DND-41 (cell line): ENCODE measurements around the gene LAMB3.

Experiments
- ATAC-seq: fragments of 200-7000 bp; cut with Tn5 transposase; 3 replicates; pipeline ENCODE4 v1.9.1; 2021; ENCODE audit warnings: low read depth; ENCODE audit not compliant: insufficient read depth
- DNase-seq: peaks from one replicate; pipeline ENCODE4 v3.0.0-alpha.2; 2020
- H2AFZ ChIP-seq: 2 replicates; pipeline ENCODE4 v1.6.0; 2012; ENCODE audit warnings: low read depth, low read length
- H3K27ac ChIP-seq: 2 replicates; pipeline ENCODE4 v1.5.1; 2012; ENCODE audit warnings: low read length, inconsistent platforms
- H3K27me3 ChIP-seq: fragments of 200-600 bp; sonication (generic); 2 replicates; pipeline ENCODE4 v1.6.0; 2012; ENCODE audit warnings: low read length, mild to moderate bottlenecking, inconsistent platforms; ENCODE audit not compliant: insufficient read depth, poor library complexity
- H3K36me3 ChIP-seq: 2 replicates; pipeline ENCODE4 v1.5.1; 2012; ENCODE audit warnings: low read length, inconsistent platforms; ENCODE audit not compliant: insufficient read depth
- H3K4me1 ChIP-seq: 2 replicates; pipeline ENCODE4 v1.5.1; 2012; ENCODE audit warnings: mild to moderate bottlenecking, low read length; ENCODE audit not compliant: insufficient read depth
- H3K4me2 ChIP-seq: 2 replicates; pipeline ENCODE4 v1.6.0; 2012; ENCODE audit warnings: mild to moderate bottlenecking, moderate library complexity, low read length, inconsistent platforms; ENCODE audit not compliant: insufficient read depth
- H3K4me3 ChIP-seq, 2 experiments: fragments of 200-600 bp in 1 of 2; shearing (Covaris generic) in 1 of 2; 2 replicates each; pipeline ENCODE4 v1.5.1; 2012 to 2016; ENCODE audit warnings: inconsistent platforms in 2 of 2, low read length in 2 of 2, mild to moderate bottlenecking in 2 of 2, low read depth in 1 of 2, moderate library complexity in 1 of 2
- H3K79me2 ChIP-seq: 2 replicates; pipeline ENCODE4 v1.6.0; 2012; ENCODE audit warnings: low read length, inconsistent platforms; ENCODE audit not compliant: insufficient read depth
- H3K9ac ChIP-seq: 2 replicates; pipeline ENCODE4 v1.6.0; 2012; ENCODE audit warnings: low read depth, mild to moderate bottlenecking, inconsistent platforms, low read length, moderate library complexity
- H3K9me3 ChIP-seq: 2 replicates; pipeline ENCODE4 v1.5.1; 2012; ENCODE audit warnings: low read length, moderate library complexity, mild to moderate bottlenecking, inconsistent platforms; ENCODE audit not compliant: insufficient read depth, severe bottlenecking
- H4K20me1 ChIP-seq: 2 replicates; pipeline ENCODE4 v1.6.0; 2012; ENCODE audit warnings: low read length; ENCODE audit not compliant: insufficient read depth
- CTCF ChIP-seq: IDR thresholded peaks from 2 replicates; pipeline ENCODE4 v1.5.1; 2012; ENCODE audit warnings: borderline replicate concordance, low read length, moderate library complexity, mild to moderate bottlenecking; ENCODE audit not compliant: poor library complexity, severe bottlenecking; ENCODE audit errors: extremely low read depth
- EZH2 ChIP-seq: IDR thresholded peaks from 3 replicates; pipeline ENCODE4 v1.6.1; 2012; ENCODE audit warnings: borderline replicate concordance, low read depth, mild to moderate bottlenecking, moderate library complexity, low read length, inconsistent platforms; ENCODE audit not compliant: severe bottlenecking

The LAMB3 gene

GRCh38 chr1:209603877-209604276, 48.3 kb downstream of the LAMB3 start:
- Histone ChIP-seq H4K20me1 (no peaks in the 10 kb centered on the region), H2AFZ (no peak overlapping the region), H3K27ac (no peak overlapping the region), H3K4me1 (no peaks in the 10 kb centered on the region), H3K4me2 (no peak overlapping the region), H3K4me3 (no peak overlapping the region), H3K79me2 (no peaks in the 10 kb centered on the region), H3K27me3 (peaks cover 2% of the 10 kb centered on the region), H3K9me3 (no peaks in the 10 kb centered on the region), H3K36me3 (no peaks in the 10 kb centered on the region), H3K9ac (no peak overlapping the region)
- DNase-seq = no peak
- TF ChIP-seq EZH2 (no peak), CTCF (no peak)
- no peak for ATAC-seq

DNA sequence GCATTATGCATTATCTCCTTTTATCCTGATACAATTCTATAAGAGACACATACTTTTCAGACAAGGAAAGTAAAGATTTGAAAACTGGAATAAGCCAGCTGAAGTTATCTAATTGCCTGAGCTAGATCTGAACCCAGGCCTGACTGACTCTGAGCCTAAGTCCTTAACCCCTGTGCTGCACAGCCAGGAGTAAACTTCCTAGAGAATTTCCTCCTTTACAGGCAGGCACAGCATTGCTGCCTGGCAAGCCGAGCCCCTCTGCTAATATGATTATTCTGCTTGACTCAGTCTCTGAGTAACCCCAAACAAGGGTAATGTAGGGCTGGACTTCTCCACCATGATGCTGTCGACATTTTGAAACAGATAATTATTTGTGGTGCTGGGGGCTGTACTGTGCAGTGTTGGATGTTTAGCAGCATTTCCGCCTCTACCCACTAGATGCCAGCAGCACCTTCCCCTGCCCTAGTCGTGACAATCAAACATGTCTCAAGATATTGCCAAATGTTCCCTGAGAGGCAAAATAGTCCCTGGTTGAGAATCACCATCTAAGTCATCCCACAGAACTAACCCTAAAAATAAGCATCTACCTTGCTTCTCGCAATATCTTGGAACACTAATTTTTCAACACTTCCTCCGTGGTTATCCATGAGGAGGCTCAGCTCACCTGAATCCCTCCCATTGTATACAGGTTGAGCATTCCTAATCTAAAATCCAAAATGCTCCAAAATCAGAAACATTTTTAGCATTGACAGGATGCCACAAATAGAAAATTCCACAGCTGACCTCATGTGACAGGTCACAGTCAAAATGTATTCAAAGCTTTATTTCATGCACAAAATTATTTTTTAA, 50.2 kb downstream of the LAMB3 start:
- no peaks in the 10 kb centered on the region for H3K79me2 ChIP-seq
- no peaks in the 10 kb centered on the region for H4K20me1 ChIP-seq
- no peaks in the 10 kb centered on the region for H3K9me3 ChIP-seq
- H3K9ac ChIP-seq = no peak overlapping the region
- no peak for TF ChIP-seq EZH2
- peak; percentile 63 for TF ChIP-seq CTCF
- H2AFZ ChIP-seq = no peak overlapping the region
- no peak overlapping the region for H3K4me3 ChIP-seq
- H3K27me3 ChIP-seq = peaks cover 4% of the 10 kb centered on the region
- no peak overlapping the region for H3K27ac ChIP-seq
- no peak overlapping the region for H3K4me2 ChIP-seq
- DNase-seq = peak; percentile 24
- H3K36me3 ChIP-seq = no peaks in the 10 kb centered on the region
- H3K4me1 ChIP-seq = no peaks in the 10 kb centered on the region
- peak; percentile 89 for ATAC-seq

DNA sequence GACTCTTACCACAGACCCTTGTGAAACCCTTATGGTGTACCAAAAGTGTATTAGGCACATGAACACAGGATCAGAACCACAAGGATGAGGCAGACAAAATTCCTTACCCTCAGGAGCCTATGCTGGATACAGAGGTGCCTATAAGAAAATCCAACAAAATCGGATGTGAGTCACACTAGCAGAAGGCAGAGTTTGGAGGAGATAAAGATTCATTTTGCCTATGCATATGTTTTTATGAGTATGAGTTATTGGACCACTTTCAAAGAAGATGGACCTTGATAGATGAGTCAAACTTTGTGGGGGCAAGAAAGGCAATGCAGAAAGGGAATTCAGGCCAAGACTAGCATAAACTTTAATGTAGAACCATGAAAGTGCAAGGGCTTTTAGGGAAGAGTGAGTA, 51.7 kb downstream of the LAMB3 start:
- Histone ChIP-seq H3K4me1 (no peaks in the 10 kb centered on the region), H3K27ac (no peak overlapping the region), H4K20me1 (no peaks in the 10 kb centered on the region), H3K4me3 (no peak overlapping the region), H3K27me3 (peaks cover 4% of the 10 kb centered on the region), H3K79me2 (no peaks in the 10 kb centered on the region), H3K4me2 (no peak overlapping the region), H3K9ac (no peak overlapping the region), H2AFZ (no peak overlapping the region), H3K9me3 (no peaks in the 10 kb centered on the region), H3K36me3 (no peaks in the 10 kb centered on the region)
- no peak for DNase-seq
- TF ChIP-seq EZH2 (no peak), CTCF (no peak)
- no peak for ATAC-seq
